Gastrocnemius medialis (tissue), 4 donors: ENCODE results near the gene LTA.

Source experiments
- POLR2A ChIP-seq, 2 donors: fragments of 450-650 bp; IDR thresholded peaks; one replicate each; pipeline ENCODE4 v1.6.1; 2017; ENCODE audit warnings: antibody characterized with exemption in 2 of 2, mild to moderate bottlenecking in 2 of 2, moderate library complexity in 2 of 2
- TF ChIP-seq, protein P1 (sequence below), 5 experiments: fragments of 450-650 bp in 3 of 5; fragments of 200-600 bp in 2 of 5; sonication (generic) in 2 of 5; IDR thresholded peaks in 4 of 5; conservative IDR thresholded peaks in 1 of 5; 1 replicate in 4 of 5; 2 replicates in 1 of 5; pipeline ENCODE4 v1.5.1; 2016 to 2019; ENCODE audit warnings: antibody characterized with exemption in 5 of 5, mild to moderate bottlenecking in 3 of 5, moderate library complexity in 3 of 5

GRCh38 chr6:31577579-31577966 lies 5.5 kb downstream of the LTA start:
- TF ChIP-seq, protein P1, sequence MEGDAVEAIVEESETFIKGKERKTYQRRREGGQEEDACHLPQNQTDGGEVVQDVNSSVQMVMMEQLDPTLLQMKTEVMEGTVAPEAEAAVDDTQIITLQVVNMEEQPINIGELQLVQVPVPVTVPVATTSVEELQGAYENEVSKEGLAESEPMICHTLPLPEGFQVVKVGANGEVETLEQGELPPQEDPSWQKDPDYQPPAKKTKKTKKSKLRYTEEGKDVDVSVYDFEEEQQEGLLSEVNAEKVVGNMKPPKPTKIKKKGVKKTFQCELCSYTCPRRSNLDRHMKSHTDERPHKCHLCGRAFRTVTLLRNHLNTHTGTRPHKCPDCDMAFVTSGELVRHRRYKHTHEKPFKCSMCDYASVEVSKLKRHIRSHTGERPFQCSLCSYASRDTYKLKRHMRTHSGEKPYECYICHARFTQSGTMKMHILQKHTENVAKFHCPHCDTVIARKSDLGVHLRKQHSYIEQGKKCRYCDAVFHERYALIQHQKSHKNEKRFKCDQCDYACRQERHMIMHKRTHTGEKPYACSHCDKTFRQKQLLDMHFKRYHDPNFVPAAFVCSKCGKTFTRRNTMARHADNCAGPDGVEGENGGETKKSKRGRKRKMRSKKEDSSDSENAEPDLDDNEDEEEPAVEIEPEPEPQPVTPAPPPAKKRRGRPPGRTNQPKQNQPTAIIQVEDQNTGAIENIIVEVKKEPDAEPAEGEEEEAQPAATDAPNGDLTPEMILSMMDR (IDR thresholded peaks at IDR 0.05 in 4 of 5, conservative IDR thresholded peaks at IDR 0.05 in 1 of 5), result no peak
- TF ChIP-seq POLR2A (IDR thresholded peaks at IDR 0.05), result no peak
